Fibroblast of lung (primary cell): ENCODE data around the gene CORO2B.

Source experiments
- EZH2 ChIP-seq: IDR thresholded peaks from 2 replicates; pipeline ENCODE4 v1.5.1; 2012; ENCODE audit warnings: low read length, control low read depth, mild to moderate bottlenecking; ENCODE audit errors: missing control alignments
- TF ChIP-seq, protein P1 (sequence below), 2 donors: IDR thresholded peaks in 1 of 2; conservative IDR thresholded peaks in 1 of 2; 1 replicate in 1 of 2; 2 replicates in 1 of 2; pipeline ENCODE4 v1.5.1; 2011 to 2012; ENCODE audit warnings: low read length in 2 of 2, control low read depth in 1 of 2, inconsistent platforms in 1 of 2, low read depth in 1 of 2, mild to moderate bottlenecking in 1 of 2

DNA sequence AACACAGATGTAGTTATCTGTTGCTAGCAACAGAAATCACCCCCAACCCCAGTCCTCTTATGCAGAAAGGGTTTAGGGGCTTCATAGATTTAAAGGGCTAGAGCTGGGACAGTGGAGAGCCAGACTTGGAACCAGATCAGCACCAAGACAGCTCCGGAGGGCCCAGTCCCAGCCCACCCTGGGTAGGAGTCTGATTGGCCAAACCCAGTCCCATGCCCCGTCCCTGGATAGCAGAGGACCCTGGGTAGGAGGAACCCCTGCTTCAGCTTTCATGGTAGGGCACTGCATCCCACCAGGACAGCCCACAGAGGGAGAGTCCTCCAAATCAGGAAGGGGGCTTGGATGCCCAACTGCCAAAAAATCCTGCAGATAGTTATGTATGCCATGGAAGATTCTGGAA is 103.0 kb downstream of the CORO2B start:
- TF ChIP-seq, protein P1, sequence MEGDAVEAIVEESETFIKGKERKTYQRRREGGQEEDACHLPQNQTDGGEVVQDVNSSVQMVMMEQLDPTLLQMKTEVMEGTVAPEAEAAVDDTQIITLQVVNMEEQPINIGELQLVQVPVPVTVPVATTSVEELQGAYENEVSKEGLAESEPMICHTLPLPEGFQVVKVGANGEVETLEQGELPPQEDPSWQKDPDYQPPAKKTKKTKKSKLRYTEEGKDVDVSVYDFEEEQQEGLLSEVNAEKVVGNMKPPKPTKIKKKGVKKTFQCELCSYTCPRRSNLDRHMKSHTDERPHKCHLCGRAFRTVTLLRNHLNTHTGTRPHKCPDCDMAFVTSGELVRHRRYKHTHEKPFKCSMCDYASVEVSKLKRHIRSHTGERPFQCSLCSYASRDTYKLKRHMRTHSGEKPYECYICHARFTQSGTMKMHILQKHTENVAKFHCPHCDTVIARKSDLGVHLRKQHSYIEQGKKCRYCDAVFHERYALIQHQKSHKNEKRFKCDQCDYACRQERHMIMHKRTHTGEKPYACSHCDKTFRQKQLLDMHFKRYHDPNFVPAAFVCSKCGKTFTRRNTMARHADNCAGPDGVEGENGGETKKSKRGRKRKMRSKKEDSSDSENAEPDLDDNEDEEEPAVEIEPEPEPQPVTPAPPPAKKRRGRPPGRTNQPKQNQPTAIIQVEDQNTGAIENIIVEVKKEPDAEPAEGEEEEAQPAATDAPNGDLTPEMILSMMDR (conservative IDR thresholded peaks at IDR 0.05 in 1 of 2, IDR thresholded peaks at IDR 0.05 in 1 of 2; ENCODE audit: low read depth in 1 of 2, low read length in 2 of 2): no peak
- TF ChIP-seq EZH2: no peak
